Suppressor macrophage treated with lipopolysaccharide for 4 hours (primary cell): ENCODE data around the gene RNF144A.

Experiments
- DNase-seq: peaks from one replicate; pipeline ENCODE4 v3.0.0-alpha.2; 2020

RNF144A gene

GRCh38 chr2:7027411-7027810 is 110.2 kb downstream of the RNF144A start:
- DNase-seq: no peak

GRCh38 chr2:7027956-7028655 is 110.9 kb downstream of the RNF144A start:
- no peak for DNase-seq

DNA sequence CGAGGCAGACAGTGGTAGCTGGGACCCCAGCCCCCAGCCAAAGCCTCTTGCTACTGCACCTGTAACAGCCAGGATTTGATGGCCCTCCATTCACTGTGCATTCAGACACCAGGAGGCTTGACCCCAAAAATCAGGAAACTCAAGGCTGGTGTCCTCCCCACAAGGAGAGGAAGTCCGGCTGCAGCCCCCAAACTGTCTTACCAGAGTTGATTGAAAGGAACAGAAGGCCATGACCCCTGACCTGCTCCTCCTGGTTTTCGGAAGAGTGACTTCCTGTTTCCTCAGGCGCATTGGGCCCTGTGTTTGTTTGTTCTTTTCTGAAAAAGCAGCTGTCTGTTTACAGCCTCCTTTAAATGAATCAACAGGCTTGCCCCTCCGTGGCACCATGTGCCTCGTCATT is 111.6 kb downstream of the RNF144A start:
- DNase-seq: no peak

DNA sequence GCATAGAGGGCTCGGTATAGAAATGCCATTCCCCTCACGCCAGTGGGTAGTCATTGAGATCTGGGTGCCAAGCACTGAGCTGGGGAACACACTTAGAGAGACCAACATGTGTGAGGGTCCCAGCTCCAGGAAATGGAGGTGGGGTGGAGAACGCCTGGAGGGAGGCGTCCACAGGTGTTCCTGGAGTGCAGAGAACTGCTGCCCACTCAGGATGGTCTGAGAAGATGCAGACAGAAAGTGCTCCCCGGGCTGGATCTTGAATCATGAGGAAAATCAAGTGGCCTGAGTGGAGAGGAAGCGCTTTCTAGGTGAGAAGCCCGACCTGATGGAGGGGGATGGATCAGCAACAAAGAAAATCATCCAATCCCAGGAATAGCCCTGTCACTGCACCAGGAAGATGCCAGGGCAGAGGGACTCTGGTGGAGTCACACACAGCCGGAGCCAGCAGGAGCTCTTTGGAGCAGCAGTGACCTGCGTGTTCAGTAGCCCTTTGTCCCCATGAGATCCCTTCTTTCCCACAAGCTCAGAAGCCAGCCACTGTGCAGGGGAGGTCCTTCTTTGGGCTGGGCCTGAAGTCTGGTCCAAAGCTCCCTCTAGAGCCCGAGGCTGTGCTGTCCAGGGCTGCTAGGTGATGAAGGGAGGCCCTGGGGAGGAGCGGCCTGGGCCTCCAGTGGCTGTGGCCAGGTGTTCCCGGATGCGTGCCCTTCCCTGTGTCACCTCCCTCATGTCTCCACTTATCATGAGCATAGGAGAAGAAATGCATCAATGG is 112.3 kb downstream of the RNF144A start:
- no peak for DNase-seq

DNA sequence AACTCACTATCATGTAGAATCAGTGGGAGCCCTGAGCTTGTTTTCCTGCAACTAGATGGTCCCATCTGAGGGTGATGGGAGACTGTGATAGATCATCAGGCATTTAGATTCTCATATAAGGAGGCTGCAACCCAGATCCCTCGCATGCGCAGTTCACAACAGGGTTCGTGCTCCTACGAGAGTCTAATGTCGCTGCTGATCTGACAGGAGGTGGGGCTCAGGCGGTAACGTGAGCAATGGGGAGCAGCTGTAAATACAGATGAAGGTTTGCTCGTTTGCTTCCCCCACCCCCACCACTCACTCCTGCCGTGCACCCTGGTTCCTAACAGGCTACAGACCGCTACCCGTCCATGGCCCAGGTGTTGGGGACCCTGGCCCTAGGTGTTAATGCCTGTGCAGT is 113.6 kb downstream of the RNF144A start:
- DNase-seq: no peak

GRCh38 chr2:7031547-7032245 is 114.5 kb downstream of the RNF144A start:
- peak; percentile 4 for DNase-seq

DNA sequence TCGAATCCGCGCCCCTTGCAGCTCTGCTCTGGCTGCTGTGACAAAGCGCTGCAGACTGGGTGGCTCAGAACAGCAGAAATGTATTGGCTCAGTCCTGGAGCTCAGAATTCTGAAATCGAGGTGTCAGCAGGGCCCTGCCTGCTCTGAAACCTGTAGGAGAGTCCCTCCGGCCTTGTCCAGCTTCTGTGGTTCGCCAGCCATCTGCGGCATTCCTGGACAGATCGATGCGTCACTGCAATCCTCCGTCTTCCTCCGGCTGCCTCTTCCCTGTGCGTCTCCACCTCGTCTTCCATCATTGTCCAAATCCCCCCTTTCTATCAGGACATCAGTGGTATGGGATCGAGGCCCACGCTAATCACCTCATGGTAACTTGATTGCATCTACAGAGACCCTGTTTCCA is 115.2 kb downstream of the RNF144A start:
- DNase-seq: no peak

- no peak for DNase-seq
Measured at GRCh38 chr2:7033136-7033960, 116.1 kb downstream of the RNF144A start.

DNA sequence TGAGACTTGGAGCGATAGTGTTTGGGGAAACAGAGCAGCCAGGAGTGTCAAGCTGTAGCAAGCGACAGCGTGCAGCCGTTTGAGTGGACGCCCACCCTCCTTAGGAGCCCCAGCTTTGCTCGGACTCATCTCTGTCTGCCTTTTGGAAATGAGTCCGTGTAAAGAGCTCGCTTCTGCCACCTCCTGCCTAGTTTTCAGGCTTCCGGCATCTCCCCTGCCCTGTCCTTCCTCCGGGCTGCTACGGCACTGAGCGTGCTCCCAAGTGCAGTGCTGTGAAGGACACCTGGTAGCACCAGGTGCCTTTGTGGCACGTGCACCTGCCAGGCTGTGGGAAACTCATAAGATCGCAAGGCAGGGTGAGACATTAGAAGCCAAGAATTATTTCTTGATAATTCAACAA is 117.1 kb downstream of the RNF144A start:
- no peak for DNase-seq

DNA sequence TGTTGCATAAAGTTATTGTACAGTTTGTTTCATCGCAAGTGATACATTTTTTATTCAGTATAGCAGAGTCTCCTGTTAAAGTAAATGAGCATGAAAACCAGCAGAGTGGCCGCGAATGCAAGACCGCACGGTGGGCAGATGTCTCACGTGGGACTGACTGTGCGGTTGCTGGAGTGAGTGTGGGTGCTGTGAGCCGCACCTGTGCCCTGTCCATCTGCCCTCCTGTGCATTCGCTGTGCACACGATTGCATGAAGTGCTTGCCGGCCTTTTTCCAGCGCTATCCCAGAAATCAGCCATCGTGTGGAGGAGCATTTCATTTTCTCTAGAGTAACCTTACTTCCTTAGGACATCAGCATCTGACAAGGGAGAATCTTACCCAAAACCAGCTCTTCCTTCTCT is 118.7 kb downstream of the RNF144A start:
- no peak for DNase-seq

DNA sequence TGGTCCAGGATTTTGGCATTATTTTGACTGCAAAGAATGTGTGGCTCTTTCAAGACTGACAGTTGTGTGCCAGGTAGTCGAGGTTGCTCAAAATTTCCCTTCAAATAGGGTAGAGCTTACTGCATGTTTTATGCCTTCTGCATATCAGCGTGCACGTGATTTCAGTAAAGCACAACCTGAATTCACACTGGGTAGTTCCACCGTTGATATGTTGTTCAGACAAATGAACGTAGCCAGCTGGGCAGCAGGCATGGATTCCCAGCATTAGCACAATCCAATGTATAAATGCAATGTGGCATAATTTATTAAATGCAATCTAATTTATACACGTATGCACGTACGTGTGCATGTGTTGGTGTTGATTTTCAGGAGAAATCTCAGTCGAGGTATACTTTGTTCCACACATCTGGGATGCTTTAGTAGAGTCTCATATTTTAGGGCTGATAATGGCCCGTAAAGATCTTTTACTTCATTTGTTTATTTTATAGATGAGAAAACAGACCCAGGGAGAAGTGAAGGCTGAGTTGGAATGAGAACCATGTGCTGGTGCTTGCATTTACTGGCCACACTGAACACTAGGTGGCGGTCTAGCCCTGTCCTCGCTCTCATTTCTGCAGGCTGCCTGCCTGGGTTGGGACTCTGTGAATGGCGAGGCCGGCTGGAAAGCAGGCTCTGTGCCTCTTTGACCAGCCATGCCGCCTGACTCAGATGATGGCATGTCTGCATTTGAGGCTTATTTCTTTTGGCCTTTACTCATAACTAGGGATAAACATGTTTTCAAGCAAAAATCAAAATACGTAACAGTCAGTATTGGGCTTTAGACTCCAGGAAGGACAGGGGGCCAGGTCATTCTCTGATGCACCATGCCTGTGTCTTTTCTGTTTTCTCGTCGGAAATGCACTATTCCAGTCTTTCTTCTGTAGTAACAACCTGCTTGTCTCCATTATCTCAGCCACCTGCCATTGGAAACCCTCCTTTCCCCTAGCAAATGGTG is 120.4 kb downstream of the RNF144A start:
- DNase-seq: peak; percentile 70

DNA sequence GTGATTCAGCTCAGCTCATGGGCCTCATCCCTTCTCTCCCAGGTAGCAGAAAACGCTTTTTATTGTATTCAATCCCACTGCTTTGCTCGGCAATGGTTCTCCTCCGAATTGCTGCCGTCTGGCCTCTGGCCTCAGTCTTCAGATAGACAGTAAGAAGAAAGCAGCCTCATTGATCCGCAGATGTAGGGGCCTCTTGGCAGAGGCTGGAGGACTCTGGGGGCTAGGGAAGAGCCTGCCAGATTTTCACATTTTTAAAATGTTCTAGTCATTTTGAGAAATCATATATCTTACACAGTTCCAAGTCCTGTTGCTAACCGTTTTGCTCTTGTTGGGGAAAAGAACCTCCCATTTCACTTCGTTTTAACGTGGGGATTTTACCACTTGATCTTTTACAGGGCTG is 123.3 kb downstream of the RNF144A start:
- DNase-seq: no peak

DNA sequence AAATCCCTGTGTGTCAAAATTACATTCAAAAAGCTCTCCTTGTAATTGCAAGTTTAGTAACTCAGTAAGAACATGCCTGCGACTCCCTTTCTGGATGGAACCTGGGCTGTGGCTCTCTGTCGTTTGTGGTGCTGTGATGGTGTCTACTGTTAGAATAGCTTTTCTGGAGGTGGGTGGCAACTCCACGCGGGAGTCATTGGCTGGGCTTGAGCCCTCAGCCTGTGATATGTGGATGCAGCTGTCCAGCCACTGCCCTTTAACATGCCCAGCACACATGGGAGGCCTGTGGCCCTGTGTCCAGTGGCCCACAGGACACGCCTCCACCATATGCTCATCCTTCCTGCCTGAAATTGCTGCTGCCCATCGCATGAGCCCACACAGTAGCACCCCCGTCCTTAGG is 124.2 kb downstream of the RNF144A start:
- DNase-seq: no peak

DNA sequence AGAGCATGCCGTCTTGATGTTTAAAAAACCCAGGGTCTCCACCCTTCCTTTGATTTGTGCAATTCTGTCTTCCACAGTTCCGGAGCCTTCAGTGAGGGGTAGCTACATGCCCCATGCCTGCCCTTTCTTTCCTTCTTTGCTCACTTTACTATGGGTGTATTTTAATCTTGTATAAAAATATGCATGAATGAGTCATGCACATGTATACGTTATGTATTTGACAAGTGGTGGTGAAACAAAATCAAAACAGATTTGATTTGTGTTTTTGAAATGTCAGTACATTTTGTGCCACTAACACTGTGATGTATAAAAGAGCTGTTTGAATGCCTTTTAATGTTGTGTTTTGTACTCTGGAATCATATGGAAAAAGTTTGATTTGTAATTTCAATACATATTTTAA is 126.5 kb downstream of the RNF144A start:
- no peak for DNase-seq

- DNase-seq: peak; percentile 74
Measured at GRCh38 chr2:7044253-7045250, 127.3 kb downstream of the RNF144A start.

DNA sequence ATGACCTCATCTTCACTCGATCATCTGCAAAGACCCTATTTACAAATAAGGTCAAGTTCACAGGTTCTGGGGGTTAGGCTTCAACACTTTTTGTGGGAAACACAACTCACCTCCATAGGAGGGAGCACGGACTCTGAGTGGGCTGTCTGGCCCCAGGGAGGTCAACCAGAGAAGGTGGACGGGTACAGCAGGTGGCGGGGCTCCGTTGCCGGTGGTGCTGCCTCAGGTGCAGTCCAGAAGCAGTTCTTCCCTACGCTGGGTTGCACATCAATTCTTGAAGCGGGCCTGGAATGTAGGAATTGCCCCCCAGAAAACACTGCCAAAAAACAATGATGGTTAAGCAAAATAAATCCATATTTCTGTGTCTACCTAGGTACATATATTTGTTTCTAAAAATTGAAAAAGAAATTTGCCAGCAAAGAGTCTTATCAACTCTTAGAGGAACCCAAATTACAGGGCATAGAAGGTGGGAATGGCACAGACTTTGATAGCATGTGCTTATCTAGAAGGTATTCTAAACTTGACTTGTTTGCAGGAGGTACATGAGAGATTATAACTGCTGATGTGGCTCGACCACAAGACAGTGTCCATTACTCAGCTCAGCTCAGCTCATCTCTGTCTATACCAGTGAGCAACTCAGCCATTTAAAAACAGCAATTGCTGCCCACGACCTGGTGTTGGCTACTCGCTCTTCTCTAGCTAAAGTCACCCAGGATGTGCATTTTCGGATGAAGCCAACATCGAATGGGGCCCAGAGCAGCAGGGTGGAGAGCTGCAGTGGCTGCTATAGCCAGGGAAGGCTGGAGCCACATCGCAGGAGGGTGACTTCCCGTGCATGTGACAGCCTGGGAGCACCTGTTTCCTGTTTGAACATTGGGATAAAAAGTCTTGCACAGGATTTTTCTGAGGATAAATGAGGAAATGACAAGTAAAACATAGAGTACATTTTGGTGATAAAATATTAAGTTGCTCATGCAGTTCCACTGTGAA is 128.7 kb downstream of the RNF144A start:
- no peak for DNase-seq

GRCh38 chr2:7047661-7048060 is 130.4 kb downstream of the RNF144A start:
- no peak for DNase-seq

GRCh38 chr2:7048762-7049294 is 131.6 kb downstream of the RNF144A start:
- DNase-seq: no peak

GRCh38 chr2:7052404-7052803 is 135.2 kb downstream of the RNF144A start:
- DNase-seq: no peak
